ENCODE data around the gene AGPAT2.
A peak's percentile ranks its signal among the peaks of the same experiment; 100 is the strongest.

The AGPAT2 gene

DNA sequence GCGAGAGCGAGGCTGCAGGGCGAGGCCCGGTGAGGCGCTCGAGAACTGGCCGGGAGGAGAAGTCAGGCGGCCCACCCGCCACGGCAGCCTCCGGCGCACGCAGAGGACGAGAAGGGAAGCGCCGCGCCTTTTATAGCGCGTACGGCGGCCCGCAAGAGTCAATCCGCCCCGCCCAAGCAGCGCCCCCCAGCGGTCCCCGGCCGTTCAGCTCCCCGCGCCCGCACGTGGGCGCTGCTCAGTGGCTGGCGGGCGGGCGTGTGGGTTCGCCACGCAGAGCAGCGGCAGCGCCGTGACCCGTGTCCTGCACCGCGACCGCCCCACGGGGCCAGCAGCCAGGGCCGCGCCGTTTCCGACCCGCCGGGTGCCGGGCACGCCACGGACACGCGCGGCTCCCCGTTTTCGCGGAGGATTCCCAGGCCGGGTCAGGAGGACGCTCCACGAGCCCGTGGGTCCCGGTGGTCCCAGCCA lies 40.9 kb upstream of the AGPAT2 start:
- TF ChIP-seq ZNF8 (CRISPR knock-in tag; IDR thresholded peaks at IDR 0.05) (no peak), SNAI2 (CRISPR knock-in tag; IDR thresholded peaks at IDR 0.05) (no peak), PPARA (CRISPR knock-in tag; IDR thresholded peaks at IDR 0.05; ENCODE audit: borderline replicate concordance) (no peak), GLIS3 (CRISPR knock-in tag; IDR thresholded peaks at IDR 0.05) (0 out of 2 replicates have a peak, but pooled peaks have one; percentile 18), RARB (CRISPR knock-in tag; IDR thresholded peaks at IDR 0.05) (no peak)
- TF ChIP-seq, protein P1, sequence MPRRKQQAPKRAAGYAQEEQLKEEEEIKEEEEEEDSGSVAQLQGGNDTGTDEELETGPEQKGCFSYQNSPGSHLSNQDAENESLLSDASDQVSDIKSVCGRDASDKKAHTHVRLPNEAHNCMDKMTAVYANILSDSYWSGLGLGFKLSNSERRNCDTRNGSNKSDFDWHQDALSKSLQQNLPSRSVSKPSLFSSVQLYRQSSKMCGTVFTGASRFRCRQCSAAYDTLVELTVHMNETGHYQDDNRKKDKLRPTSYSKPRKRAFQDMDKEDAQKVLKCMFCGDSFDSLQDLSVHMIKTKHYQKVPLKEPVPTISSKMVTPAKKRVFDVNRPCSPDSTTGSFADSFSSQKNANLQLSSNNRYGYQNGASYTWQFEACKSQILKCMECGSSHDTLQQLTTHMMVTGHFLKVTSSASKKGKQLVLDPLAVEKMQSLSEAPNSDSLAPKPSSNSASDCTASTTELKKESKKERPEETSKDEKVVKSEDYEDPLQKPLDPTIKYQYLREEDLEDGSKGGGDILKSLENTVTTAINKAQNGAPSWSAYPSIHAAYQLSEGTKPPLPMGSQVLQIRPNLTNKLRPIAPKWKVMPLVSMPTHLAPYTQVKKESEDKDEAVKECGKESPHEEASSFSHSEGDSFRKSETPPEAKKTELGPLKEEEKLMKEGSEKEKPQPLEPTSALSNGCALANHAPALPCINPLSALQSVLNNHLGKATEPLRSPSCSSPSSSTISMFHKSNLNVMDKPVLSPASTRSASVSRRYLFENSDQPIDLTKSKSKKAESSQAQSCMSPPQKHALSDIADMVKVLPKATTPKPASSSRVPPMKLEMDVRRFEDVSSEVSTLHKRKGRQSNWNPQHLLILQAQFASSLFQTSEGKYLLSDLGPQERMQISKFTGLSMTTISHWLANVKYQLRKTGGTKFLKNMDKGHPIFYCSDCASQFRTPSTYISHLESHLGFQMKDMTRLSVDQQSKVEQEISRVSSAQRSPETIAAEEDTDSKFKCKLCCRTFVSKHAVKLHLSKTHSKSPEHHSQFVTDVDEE (CRISPR knock-in tag; IDR thresholded peaks at IDR 0.05), result peak; percentile 23; the same call in 1 of the 2 replicates
- TF ChIP-seq, protein P2, sequence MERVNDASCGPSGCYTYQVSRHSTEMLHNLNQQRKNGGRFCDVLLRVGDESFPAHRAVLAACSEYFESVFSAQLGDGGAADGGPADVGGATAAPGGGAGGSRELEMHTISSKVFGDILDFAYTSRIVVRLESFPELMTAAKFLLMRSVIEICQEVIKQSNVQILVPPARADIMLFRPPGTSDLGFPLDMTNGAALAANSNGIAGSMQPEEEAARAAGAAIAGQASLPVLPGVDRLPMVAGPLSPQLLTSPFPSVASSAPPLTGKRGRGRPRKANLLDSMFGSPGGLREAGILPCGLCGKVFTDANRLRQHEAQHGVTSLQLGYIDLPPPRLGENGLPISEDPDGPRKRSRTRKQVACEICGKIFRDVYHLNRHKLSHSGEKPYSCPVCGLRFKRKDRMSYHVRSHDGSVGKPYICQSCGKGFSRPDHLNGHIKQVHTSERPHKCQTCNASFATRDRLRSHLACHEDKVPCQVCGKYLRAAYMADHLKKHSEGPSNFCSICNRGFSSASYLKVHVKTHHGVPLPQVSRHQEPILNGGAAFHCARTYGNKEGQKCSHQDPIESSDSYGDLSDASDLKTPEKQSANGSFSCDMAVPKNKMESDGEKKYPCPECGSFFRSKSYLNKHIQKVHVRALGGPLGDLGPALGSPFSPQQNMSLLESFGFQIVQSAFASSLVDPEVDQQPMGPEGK (CRISPR knock-in tag; IDR thresholded peaks at IDR 0.05; ENCODE audit: borderline replicate concordance), result 0 out of 2 replicates have a peak, but pooled peaks have one; percentile 58
- peak; percentile 61 for ATAC-seq

DNA sequence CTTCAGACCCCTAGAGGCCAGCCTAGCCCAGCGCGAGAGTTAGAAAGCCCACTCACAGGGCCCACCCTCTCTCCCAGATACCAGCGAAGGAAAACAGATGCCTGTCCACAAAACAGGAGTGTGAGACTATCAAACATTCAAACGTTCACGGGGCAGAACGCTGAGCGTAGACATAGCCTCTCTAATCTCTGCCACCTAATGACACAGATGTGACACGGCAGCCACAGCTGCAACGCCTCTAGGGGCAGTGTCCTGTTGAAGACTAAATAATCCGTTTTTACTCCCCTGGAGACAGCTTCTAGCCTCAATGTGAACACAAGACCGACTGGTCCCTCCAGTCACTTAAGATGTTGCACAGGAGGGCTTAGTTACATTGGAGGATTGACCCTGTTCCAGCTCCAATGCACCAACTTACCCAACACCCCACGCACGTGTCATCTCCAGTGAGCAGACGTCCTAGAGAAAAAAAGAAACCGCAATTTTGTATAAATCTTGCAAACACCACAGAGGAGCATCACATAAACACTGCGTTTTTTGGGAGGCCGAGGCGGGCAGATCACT lies 39.5 kb upstream of the AGPAT2 start:
- ATAC-seq, result peak; percentile 4; the same call in 1 of the 3 replicates
- TF ChIP-seq ZNF8 (CRISPR knock-in tag; IDR thresholded peaks at IDR 0.05) (no peak), ARNTL (CRISPR knock-in tag; IDR thresholded peaks at IDR 0.05; ENCODE audit: borderline replicate concordance, low read depth) (no peak), PPARA (CRISPR knock-in tag; IDR thresholded peaks at IDR 0.05; ENCODE audit: borderline replicate concordance) (no peak), ISL1 (CRISPR knock-in tag; IDR thresholded peaks at IDR 0.05) (no peak), GLIS3 (CRISPR knock-in tag; IDR thresholded peaks at IDR 0.05) (no peak), TCF4 (CRISPR knock-in tag; IDR thresholded peaks at IDR 0.05; ENCODE audit: borderline replicate concordance) (no peak), ZC3H10 (CRISPR knock-in tag; IDR thresholded peaks at IDR 0.05) (no peak), ZNF70 (CRISPR knock-in tag; IDR thresholded peaks at IDR 0.05) (no peak), ZFP3 (CRISPR knock-in tag; IDR thresholded peaks at IDR 0.05) (no peak), RARB (CRISPR knock-in tag; IDR thresholded peaks at IDR 0.05) (no peak), ZFP30 (CRISPR knock-in tag; IDR thresholded peaks at IDR 0.05) (no peak), ESRRG (CRISPR knock-in tag; IDR thresholded peaks at IDR 0.05) (no peak), BACH2 (CRISPR knock-in tag; IDR thresholded peaks at IDR 0.05; ENCODE audit: borderline replicate concordance) (no peak), ZNF565 (CRISPR knock-in tag; conservative IDR thresholded peaks at IDR 0.05; ENCODE audit: low read depth) (no peak), OSR1 (CRISPR knock-in tag; IDR thresholded peaks at IDR 0.05) (no peak), TOX (CRISPR knock-in tag; IDR thresholded peaks at IDR 0.05; ENCODE audit: borderline replicate concordance) (no peak)
- TF ChIP-seq, protein P3, sequence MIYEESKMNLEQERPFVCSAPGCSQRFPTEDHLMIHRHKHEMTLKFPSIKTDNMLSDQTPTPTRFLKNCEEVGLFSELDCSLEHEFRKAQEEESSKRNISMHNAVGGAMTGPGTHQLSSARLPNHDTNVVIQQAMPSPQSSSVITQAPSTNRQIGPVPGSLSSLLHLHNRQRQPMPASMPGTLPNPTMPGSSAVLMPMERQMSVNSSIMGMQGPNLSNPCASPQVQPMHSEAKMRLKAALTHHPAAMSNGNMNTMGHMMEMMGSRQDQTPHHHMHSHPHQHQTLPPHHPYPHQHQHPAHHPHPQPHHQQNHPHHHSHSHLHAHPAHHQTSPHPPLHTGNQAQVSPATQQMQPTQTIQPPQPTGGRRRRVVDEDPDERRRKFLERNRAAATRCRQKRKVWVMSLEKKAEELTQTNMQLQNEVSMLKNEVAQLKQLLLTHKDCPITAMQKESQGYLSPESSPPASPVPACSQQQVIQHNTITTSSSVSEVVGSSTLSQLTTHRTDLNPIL (CRISPR knock-in tag; IDR thresholded peaks at IDR 0.05; ENCODE audit: low read depth), result no peak
- TF ChIP-seq, protein P4, sequence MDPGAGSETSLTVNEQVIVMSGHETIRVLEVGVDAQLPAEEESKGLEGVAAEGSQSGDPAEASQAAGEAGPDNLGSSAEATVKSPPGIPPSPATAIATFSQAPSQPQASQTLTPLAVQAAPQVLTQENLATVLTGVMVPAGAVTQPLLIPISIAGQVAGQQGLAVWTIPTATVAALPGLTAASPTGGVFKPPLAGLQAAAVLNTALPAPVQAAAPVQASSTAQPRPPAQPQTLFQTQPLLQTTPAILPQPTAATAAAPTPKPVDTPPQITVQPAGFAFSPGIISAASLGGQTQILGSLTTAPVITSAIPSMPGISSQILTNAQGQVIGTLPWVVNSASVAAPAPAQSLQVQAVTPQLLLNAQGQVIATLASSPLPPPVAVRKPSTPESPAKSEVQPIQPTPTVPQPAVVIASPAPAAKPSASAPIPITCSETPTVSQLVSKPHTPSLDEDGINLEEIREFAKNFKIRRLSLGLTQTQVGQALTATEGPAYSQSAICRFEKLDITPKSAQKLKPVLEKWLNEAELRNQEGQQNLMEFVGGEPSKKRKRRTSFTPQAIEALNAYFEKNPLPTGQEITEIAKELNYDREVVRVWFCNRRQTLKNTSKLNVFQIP (CRISPR knock-in tag; IDR thresholded peaks at IDR 0.05; ENCODE audit: borderline replicate concordance, low read depth), result no peak
- TF ChIP-seq, protein P5, sequence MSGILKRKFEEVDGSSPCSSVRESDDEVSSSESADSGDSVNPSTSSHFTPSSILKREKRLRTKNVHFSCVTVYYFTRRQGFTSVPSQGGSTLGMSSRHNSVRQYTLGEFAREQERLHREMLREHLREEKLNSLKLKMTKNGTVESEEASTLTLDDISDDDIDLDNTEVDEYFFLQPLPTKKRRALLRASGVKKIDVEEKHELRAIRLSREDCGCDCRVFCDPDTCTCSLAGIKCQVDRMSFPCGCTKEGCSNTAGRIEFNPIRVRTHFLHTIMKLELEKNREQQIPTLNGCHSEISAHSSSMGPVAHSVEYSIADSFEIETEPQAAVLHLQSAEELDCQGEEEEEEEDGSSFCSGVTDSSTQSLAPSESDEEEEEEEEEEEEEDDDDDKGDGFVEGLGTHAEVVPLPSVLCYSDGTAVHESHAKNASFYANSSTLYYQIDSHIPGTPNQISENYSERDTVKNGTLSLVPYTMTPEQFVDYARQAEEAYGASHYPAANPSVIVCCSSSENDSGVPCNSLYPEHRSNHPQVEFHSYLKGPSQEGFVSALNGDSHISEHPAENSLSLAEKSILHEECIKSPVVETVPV (CRISPR knock-in tag; IDR thresholded peaks at IDR 0.05), result no peak
- TF ChIP-seq, protein P1 (CRISPR knock-in tag; IDR thresholded peaks at IDR 0.05), result no peak

Data from SK-N-SH treated with all-trans-retinoic acid at 6 μM for 48 hours (cell line).